Measurements from ENCODE around the gene KAZN. TPM values are rescaled to one million over a fixed set of nuclear protein-coding genes. Genes with fewer than 3 reads are reported as not detected.

Gene KAZN
- total RNA-seq, 2 experiments from 2014 or later: 0.22 to 0.55 TPM

DNA sequence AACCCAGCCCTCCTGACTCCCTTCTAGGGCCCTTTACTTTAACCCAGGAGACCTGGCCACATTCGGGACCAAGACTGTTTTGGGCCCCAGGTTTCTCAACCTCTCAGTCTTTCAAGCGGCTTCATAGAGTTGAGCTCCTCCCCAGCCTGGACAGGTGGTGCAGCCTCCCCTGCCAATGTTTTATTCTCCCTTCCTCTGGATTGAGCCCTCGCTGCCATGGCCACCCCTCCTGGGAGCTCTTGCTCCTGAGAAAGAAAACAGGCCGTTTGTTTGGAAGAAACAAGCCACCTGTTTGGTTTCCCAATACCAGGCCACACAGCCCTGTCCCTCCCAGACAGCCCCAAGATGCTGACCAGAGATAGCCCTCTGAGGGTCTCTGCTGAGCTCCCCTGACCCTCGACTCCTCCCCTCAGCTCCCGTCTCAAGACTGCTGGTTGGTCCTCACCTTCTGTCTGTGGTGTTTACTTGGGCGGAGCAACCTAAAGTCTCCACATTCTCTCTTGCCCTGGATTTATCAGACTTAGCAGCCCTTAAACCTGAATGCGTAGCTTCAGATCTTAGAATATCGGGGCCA, 558.4 kb downstream of the KAZN start:
- peaks cover 21 to 33% of the 10 kb centered on the region in 2 experiments for H3K27me3 ChIP-seq (ENCODE audit: control insufficient read depth in 1 of 2, insufficient read depth in 2 of 2, low read length in 2 of 2)
- peaks cover 0 to 8% of the 10 kb centered on the region in 2 experiments for H3K9me3 ChIP-seq (ENCODE audit: control insufficient read depth in 1 of 2, insufficient read depth in 1 of 2, low read length in 2 of 2)
- H3K4me3 Mint-ChIP-seq: no peak overlapping the region
- H3K4me3 ChIP-seq (ENCODE audit: low read length): peak overlapping the region; percentile 33
- H3K9me3 Mint-ChIP-seq: no peaks in the 10 kb centered on the region
- intact Hi-C loops (cut with DNase I, micrococcal nuclease): no loop called here
- DNase-seq (no peak), ATAC-seq (ENCODE audit: poor library complexity) (no peak)
- no peak overlapping the region for H3K27ac Mint-ChIP-seq
- H3K4me1 Mint-ChIP-seq (ENCODE audit: low read depth): peaks cover 13% of the 10 kb centered on the region
- peaks cover 35% of the 10 kb centered on the region for H3K27me3 Mint-ChIP-seq
- ChIA-PET POLR2A (no interaction called here), CTCF (no interaction called here)
- H3K27ac ChIP-seq (ENCODE audit: low read depth in 1 of 2, low read length in 2 of 2): no peak overlapping the region
- TF ChIP-seq, protein P1, sequence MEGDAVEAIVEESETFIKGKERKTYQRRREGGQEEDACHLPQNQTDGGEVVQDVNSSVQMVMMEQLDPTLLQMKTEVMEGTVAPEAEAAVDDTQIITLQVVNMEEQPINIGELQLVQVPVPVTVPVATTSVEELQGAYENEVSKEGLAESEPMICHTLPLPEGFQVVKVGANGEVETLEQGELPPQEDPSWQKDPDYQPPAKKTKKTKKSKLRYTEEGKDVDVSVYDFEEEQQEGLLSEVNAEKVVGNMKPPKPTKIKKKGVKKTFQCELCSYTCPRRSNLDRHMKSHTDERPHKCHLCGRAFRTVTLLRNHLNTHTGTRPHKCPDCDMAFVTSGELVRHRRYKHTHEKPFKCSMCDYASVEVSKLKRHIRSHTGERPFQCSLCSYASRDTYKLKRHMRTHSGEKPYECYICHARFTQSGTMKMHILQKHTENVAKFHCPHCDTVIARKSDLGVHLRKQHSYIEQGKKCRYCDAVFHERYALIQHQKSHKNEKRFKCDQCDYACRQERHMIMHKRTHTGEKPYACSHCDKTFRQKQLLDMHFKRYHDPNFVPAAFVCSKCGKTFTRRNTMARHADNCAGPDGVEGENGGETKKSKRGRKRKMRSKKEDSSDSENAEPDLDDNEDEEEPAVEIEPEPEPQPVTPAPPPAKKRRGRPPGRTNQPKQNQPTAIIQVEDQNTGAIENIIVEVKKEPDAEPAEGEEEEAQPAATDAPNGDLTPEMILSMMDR (IDR thresholded peaks at IDR 0.05): no peak
- H3K36me3 Mint-ChIP-seq (ENCODE audit: low read depth): no peaks in the 10 kb centered on the region
- H3K36me3 ChIP-seq (ENCODE audit: insufficient read depth, low read length): no peaks in the 10 kb centered on the region
- peaks cover 26% of the 10 kb centered on the region for H3K4me1 ChIP-seq (ENCODE audit: insufficient read depth, low read length)

DNA sequence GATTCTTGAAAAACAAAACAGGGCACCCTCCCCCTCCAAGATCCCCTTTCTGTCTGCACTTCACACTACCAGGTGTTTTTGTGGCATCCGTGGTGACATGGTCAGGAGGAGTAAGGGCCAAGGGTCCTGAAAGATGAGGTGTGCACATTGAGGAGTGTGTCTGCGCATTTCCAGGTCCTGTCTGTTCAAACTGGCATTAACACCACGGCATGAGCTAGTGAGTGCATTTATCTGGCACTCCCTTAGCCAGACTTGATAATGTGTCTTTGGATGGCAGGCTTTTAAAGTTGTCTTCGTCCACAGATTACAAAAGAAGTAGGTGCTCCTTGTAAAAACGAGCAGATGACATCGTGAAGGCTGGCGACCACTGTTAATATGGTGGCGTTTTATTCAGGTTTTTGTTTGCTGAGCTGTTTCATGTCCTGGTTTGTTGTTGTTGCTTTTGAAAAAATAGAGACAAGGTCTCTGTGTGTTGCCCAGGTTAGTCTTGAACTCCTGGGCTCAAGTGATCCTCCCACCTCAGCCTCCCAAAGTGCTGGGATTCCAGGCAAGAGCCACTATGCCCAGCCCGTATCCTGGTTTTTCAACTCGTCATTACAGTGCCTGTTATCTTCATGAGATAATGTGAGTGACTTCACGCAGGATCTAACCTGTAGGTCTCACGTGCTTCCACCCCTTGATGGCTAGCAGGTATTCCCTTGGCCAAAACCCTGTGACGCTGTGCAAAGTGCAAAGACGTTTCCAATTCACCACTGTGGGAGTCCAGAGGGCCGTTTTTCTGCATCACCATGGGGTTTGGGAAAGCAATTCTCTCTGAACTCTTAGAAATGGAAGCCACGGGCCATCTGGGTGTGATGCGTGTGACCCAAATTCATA, 559.3 kb downstream of the KAZN start:
- Mint-ChIP-seq H3K4me1 (ENCODE audit: low read depth) (peaks cover 13% of the 10 kb centered on the region), H3K27ac (no peak overlapping the region), H3K27me3 (peaks cover 31% of the 10 kb centered on the region), H3K9me3 (no peaks in the 10 kb centered on the region), H3K36me3 (ENCODE audit: low read depth) (no peaks in the 10 kb centered on the region), H3K4me3 (no peak overlapping the region)
- CTCF ChIA-PET: no interaction called here
- POLR2A ChIA-PET: no interaction called here
- H3K4me1 ChIP-seq (ENCODE audit: insufficient read depth, low read length): peaks cover 23% of the 10 kb centered on the region
- DNase-seq (no peak), ATAC-seq (ENCODE audit: poor library complexity) (no peak)
- H3K27ac ChIP-seq (ENCODE audit: low read depth in 1 of 2, low read length in 2 of 2): no peak overlapping the region
- no peak overlapping the region for H3K4me3 ChIP-seq (ENCODE audit: low read length)
- TF ChIP-seq, protein P1 (IDR thresholded peaks at IDR 0.05): no peak
- intact Hi-C loops (cut with DNase I, micrococcal nuclease): no loop called here
- H3K27me3 ChIP-seq (ENCODE audit: control insufficient read depth in 1 of 2, insufficient read depth in 2 of 2, low read length in 2 of 2): peaks cover 12 to 24% of the 10 kb centered on the region in 2 experiments
- peaks cover 0 to 6% of the 10 kb centered on the region in 2 experiments for H3K9me3 ChIP-seq (ENCODE audit: control insufficient read depth in 1 of 2, insufficient read depth in 1 of 2, low read length in 2 of 2)
- no peaks in the 10 kb centered on the region for H3K36me3 ChIP-seq (ENCODE audit: insufficient read depth, low read length)

DNA sequence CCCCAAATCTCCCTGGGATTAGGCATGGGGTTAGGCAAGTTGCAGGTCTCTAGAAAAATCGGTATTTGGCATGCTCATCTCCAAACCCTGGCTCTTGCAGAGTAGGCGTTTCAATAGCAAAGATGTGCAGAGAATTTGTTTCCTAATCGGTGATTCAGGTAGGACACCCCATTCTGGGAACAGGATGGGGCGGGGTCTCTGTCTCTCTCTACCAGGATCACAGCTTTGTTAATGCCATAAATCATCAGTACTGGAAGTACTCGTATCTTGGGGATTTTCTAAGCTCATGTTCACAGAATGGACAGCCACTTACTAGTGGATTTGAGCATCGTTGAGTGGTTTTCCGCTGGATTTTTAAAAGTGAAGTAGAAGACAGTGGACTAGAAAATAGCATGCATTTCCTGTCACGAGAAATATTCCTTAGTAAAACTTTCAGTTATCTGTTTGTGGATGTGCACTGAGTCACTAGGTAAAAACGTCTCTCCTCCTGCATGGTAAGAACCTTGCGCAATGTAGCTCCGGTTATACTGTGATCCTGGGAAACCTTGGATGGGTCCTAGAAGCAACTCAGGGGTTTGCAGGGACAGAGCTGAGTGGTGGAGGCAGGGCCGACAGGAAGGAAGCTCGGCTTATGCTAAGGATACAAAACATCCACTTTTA, 560.2 kb downstream of the KAZN start:
- peaks cover 37% of the 10 kb centered on the region for H3K27me3 Mint-ChIP-seq
- no peak overlapping the region for H3K27ac Mint-ChIP-seq
- Histone ChIP-seq H3K27me3 (ENCODE audit: control insufficient read depth in 1 of 2, insufficient read depth in 2 of 2, low read length in 2 of 2) (peaks cover 6 to 18% of the 10 kb centered on the region in 2 experiments), H3K36me3 (ENCODE audit: insufficient read depth, low read length) (no peaks in the 10 kb centered on the region), H3K9me3 (ENCODE audit: control insufficient read depth in 1 of 2, insufficient read depth in 1 of 2, low read length in 2 of 2) (peaks cover 0 to 3% of the 10 kb centered on the region in 2 experiments), H3K27ac (ENCODE audit: low read depth in 1 of 2, low read length in 2 of 2) (no peak overlapping the region), H3K4me1 (ENCODE audit: insufficient read depth, low read length) (peaks cover 16% of the 10 kb centered on the region), H3K4me3 (ENCODE audit: low read length) (no peak overlapping the region)
- H3K4me1 Mint-ChIP-seq (ENCODE audit: low read depth): peaks cover 13% of the 10 kb centered on the region
- H3K36me3 Mint-ChIP-seq (ENCODE audit: low read depth): no peaks in the 10 kb centered on the region
- intact Hi-C loops (cut with DNase I, micrococcal nuclease): no loop called here
- no peaks in the 10 kb centered on the region for H3K9me3 Mint-ChIP-seq
- no peak for ATAC-seq (ENCODE audit: poor library complexity)
- H3K4me3 Mint-ChIP-seq: no peak overlapping the region
- TF ChIP-seq, protein P1 (IDR thresholded peaks at IDR 0.05): no peak
- CTCF ChIA-PET: no interaction called here
- DNase-seq: no peak
- POLR2A ChIA-PET: no interaction called here

All from CD4-positive, alpha-beta T cell (primary cell).